ENCODE data around the gene EEF1G. TPM values are rescaled to one million over a fixed set of nuclear protein-coding genes. Genes with fewer than 3 reads are reported as not detected.
"Not testable (repeated sequence)": the region's sequence is repeated elsewhere in the genome, so short reads cannot be mapped to it uniquely, and the experiment has no call there.

Gene EEF1G, protein sequence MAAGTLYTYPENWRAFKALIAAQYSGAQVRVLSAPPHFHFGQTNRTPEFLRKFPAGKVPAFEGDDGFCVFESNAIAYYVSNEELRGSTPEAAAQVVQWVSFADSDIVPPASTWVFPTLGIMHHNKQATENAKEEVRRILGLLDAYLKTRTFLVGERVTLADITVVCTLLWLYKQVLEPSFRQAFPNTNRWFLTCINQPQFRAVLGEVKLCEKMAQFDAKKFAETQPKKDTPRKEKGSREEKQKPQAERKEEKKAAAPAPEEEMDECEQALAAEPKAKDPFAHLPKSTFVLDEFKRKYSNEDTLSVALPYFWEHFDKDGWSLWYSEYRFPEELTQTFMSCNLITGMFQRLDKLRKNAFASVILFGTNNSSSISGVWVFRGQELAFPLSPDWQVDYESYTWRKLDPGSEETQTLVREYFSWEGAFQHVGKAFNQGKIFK
- 1,000 to 10,000 TPM; 1,124 to 2,500 (median 2,087) TPM for polyA plus RNA-seq
- long read RNA-seq, donor 1, transcript EEF1G-201 (10 exons, 1,523 nt), result major isoform, 1,621 of 3,324 reads
- long read RNA-seq, donor 1, transcript EEF1G-203 (9 exons, 2,496 nt), result minor isoform, 333 of 3,324 reads
- long read RNA-seq, donor 1, partial matches to known transcripts, result 1,346 of 3,324 reads
- long read RNA-seq, donor 1, other reads (novel, unspliced or antisense), result 24 of 3,324 reads
- long read RNA-seq, donor 2, transcript EEF1G-203 (9 exons, 2,496 nt), result minor isoform, 72 of 700 reads
- long read RNA-seq, donor 2, transcript EEF1G-201 (10 exons, 1,523 nt), result major isoform, 373 of 700 reads
- long read RNA-seq, donor 2, partial matches to known transcripts, result 255 of 700 reads
- long read RNA-seq, donor 2, other reads (novel, unspliced or antisense), result 0 of 700 reads
- long read RNA-seq, donor 3, transcript EEF1G-201 (10 exons, 1,523 nt), result major isoform, 439 of 951 reads
- long read RNA-seq, donor 3, transcript EEF1G-203 (9 exons, 2,496 nt), result minor isoform, 66 of 951 reads
- long read RNA-seq, donor 3, partial matches to known transcripts, result 441 of 951 reads
- long read RNA-seq, donor 3, other reads (novel, unspliced or antisense), result 5 of 951 reads
- long read RNA-seq, donor 4, transcript EEF1G-201 (10 exons, 1,523 nt), result major isoform, 15 of 20 reads
- long read RNA-seq, donor 4, transcript EEF1G-203 (9 exons, 2,496 nt), result minor isoform, 5 of 20 reads
- long read RNA-seq, donor 4, partial matches to known transcripts, result 0 of 20 reads
- long read RNA-seq, donor 4, other reads (novel, unspliced or antisense), result 0 of 20 reads
- long read RNA-seq, donor 5, transcript EEF1G-201 (10 exons, 1,523 nt), result major isoform, 147 of 324 reads
- long read RNA-seq, donor 5, transcript EEF1G-203 (9 exons, 2,496 nt), result minor isoform, 35 of 324 reads
- long read RNA-seq, donor 5, partial matches to known transcripts, result 142 of 324 reads
- long read RNA-seq, donor 5, other reads (novel, unspliced or antisense), result 0 of 324 reads
- long read RNA-seq, donor 6, transcript EEF1G-201 (10 exons, 1,523 nt), result major isoform, 672 of 1,252 reads
- long read RNA-seq, donor 6, transcript EEF1G-203 (9 exons, 2,496 nt), result minor isoform, 130 of 1,252 reads
- long read RNA-seq, donor 6, partial matches to known transcripts, result 438 of 1,252 reads
- long read RNA-seq, donor 6, other reads (novel, unspliced or antisense), result 12 of 1,252 reads
- long read RNA-seq, donor 7, result 0 reads
- long read RNA-seq, donor 8, transcript EEF1G-201 (10 exons, 1,523 nt), result major isoform, 82 of 161 reads
- long read RNA-seq, donor 8, transcript EEF1G-203 (9 exons, 2,496 nt), result minor isoform, 22 of 161 reads
- long read RNA-seq, donor 8, partial matches to known transcripts, result 57 of 161 reads
- long read RNA-seq, donor 8, other reads (novel, unspliced or antisense), result 0 of 161 reads
- long read RNA-seq, donor 9, transcript EEF1G-201 (10 exons, 1,523 nt), result major isoform, 136 of 223 reads
- long read RNA-seq, donor 9, transcript EEF1G-203 (9 exons, 2,496 nt), result minor isoform, 35 of 223 reads
- long read RNA-seq, donor 9, partial matches to known transcripts, result 52 of 223 reads
- long read RNA-seq, donor 9, other reads (novel, unspliced or antisense), result 0 of 223 reads
- long read RNA-seq, donor 10, transcript EEF1G-203 (9 exons, 2,496 nt), result minor isoform, 117 of 1,416 reads
- long read RNA-seq, donor 10, transcript EEF1G-201 (10 exons, 1,523 nt), result major isoform, 771 of 1,416 reads
- long read RNA-seq, donor 10, partial matches to known transcripts, result 518 of 1,416 reads
- long read RNA-seq, donor 10, other reads (novel, unspliced or antisense), result 10 of 1,416 reads

GRCh38 chr11:62573592-62574362, at the start of gene EEF1G:
EEF1G (minus strand) TSS chr11:62573891; CDS start chr11:62573842, 49 bp downstream.
- no peaks in the 10 kb centered on the region for H3K27me3 ChIP-seq (ENCODE audit: control insufficient read depth in 3 of 3, insufficient read depth in 3 of 3, low read length in 3 of 3)
- H3K36me3 ChIP-seq (ENCODE audit: control insufficient read depth in 3 of 3, insufficient read depth in 2 of 3, low read depth in 1 of 3, low read length in 3 of 3), result peaks cover 0 to 66% (median 8%) of the 10 kb centered on the region in 3 donors
- 0% methylated on average over 46 of the region's 46 CpGs for WGBS, 3 donors
- peaks cover 0 to 31% (median 5%) of the 10 kb centered on the region in 3 donors for H3K4me1 ChIP-seq (ENCODE audit: control insufficient read depth in 3 of 3, insufficient read depth in 2 of 3, low read depth in 1 of 3, low read length in 2 of 3)
- H3K9me3 ChIP-seq (ENCODE audit: control insufficient read depth in 2 of 2, insufficient read depth in 1 of 2, low read depth in 1 of 2, low read length in 1 of 2), result no peaks in the 10 kb centered on the region
- peak within 1 kb of the TSS; percentile 56 to 89 (median 79) for H3K27ac ChIP-seq (ENCODE audit: low read depth in 1 of 3, low read length in 2 of 3)
- peak; percentile 100 for DNase-seq
- no peak for FAIRE-seq
- H3K4me3 ChIP-seq (ENCODE audit: low read depth in 1 of 3, low read length in 3 of 3), result peak within 1 kb of the TSS; percentile 60 to 85 (median 74)

DNA sequence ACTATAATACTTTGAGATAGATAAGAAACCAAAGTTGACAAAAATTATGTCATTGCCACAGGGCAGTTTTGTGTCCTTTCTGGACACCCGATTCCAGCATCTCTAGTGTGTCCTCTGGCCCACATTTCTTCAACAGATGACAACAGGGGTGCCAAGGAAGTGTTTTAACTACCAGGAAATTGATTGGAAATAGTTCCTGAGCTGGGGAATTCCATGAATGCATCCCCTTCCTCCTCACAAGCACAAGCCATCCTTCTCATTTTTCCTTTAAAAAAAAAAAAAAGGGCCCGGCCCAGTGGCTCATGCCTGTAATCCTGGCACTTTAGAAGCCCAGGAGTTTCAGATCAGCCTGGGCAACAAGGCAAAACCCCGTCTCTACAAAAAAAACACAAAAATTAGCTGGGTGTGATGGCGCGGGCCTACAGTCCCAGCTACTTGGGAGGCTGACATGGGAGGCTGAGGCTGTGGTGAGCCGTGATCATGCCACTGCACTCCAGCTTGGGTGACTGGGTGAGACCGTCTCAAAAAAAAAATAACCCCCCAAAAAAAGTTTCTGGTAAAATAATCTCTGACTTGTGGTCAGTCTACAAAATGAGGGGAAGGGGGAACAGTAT, 48.9 kb upstream of the EEF1G start:
- H3K4me3 ChIP-seq (ENCODE audit: low read depth in 1 of 3, low read length in 3 of 3), result peak overlapping the region in 1 of 3 donors; percentile 69
- H3K27me3 ChIP-seq (ENCODE audit: control insufficient read depth in 3 of 3, insufficient read depth in 3 of 3, low read length in 3 of 3), result no peaks in the 10 kb centered on the region
- FAIRE-seq (no peak), DNase-seq (no peak)
- H3K27ac ChIP-seq (ENCODE audit: low read depth in 1 of 3, low read length in 2 of 3), result peak overlapping the region; percentile 86 to 92 (median 89)
- H3K9me3 ChIP-seq (ENCODE audit: control insufficient read depth in 2 of 2, insufficient read depth in 1 of 2, low read depth in 1 of 2, low read length in 1 of 2), result no peaks in the 10 kb centered on the region
- WGBS, 3 donors, result 86 to 94% (median 87%) methylated on average over 7 of the region's 7 CpGs
- peaks cover 14 to 43% (median 14%) of the 10 kb centered on the region in 3 donors for H3K36me3 ChIP-seq (ENCODE audit: control insufficient read depth in 3 of 3, insufficient read depth in 2 of 3, low read depth in 1 of 3, low read length in 3 of 3)
- peaks cover 0 to 8% (median 5%) of the 10 kb centered on the region in 3 donors for H3K4me1 ChIP-seq (ENCODE audit: control insufficient read depth in 3 of 3, insufficient read depth in 2 of 3, low read depth in 1 of 3, low read length in 2 of 3)

GRCh38 chr11:62621567-62622470, 48.1 kb upstream of the EEF1G start, which contains the start of gene B3GAT3:
B3GAT3 (minus strand) TSS chr11:62621986; CDS start chr11:62621947, 39 bp downstream.
- Histone ChIP-seq H3K9me3 (ENCODE audit: control insufficient read depth in 2 of 2, insufficient read depth in 1 of 2, low read depth in 1 of 2, low read length in 1 of 2) (no peaks in the 10 kb centered on the region), H3K27ac (ENCODE audit: low read depth in 1 of 3, low read length in 2 of 3) (peak within 1 kb of the TSS; percentile 86 to 92 (median 89)), H3K4me3 (ENCODE audit: low read depth in 1 of 3, low read length in 3 of 3) (peak within 1 kb of the TSS; percentile 61 to 69 (median 68)), H3K4me1 (ENCODE audit: control insufficient read depth in 3 of 3, insufficient read depth in 2 of 3, low read depth in 1 of 3, low read length in 2 of 3) (peaks cover 0 to 8% (median 5%) of the 10 kb centered on the region in 3 donors), H3K36me3 (ENCODE audit: control insufficient read depth in 3 of 3, insufficient read depth in 2 of 3, low read depth in 1 of 3, low read length in 3 of 3) (peaks cover 11 to 43% (median 14%) of the 10 kb centered on the region in 3 donors), H3K27me3 (ENCODE audit: control insufficient read depth in 3 of 3, insufficient read depth in 3 of 3, low read length in 3 of 3) (no peaks in the 10 kb centered on the region)
- no peak for FAIRE-seq
- 1 to 2% (median 1%) methylated on average over 45 to 77 of the region's 77 CpGs for WGBS, 3 donors
- peak; percentile 97 to 98 for DNase-seq

GRCh38 chr11:62621027-62621566, 47.4 kb upstream of the EEF1G start:
- 21 to 27% (median 26%) methylated on average over 8 of the region's 8 CpGs for WGBS, 3 donors
- peak overlapping the region; percentile 61 to 69 (median 68) for H3K4me3 ChIP-seq (ENCODE audit: low read depth in 1 of 3, low read length in 3 of 3)
- no peaks in the 10 kb centered on the region for H3K9me3 ChIP-seq (ENCODE audit: control insufficient read depth in 2 of 2, insufficient read depth in 1 of 2, low read depth in 1 of 2, low read length in 1 of 2)
- peaks cover 7 to 43% (median 10%) of the 10 kb centered on the region in 3 donors for H3K36me3 ChIP-seq (ENCODE audit: control insufficient read depth in 3 of 3, insufficient read depth in 2 of 3, low read depth in 1 of 3, low read length in 3 of 3)
- peaks cover 0 to 8% (median 5%) of the 10 kb centered on the region in 3 donors for H3K4me1 ChIP-seq (ENCODE audit: control insufficient read depth in 3 of 3, insufficient read depth in 2 of 3, low read depth in 1 of 3, low read length in 2 of 3)
- H3K27me3 ChIP-seq (ENCODE audit: control insufficient read depth in 3 of 3, insufficient read depth in 3 of 3, low read length in 3 of 3), result no peaks in the 10 kb centered on the region
- FAIRE-seq (no peak), DNase-seq (no peak)
- H3K27ac ChIP-seq (ENCODE audit: low read depth in 1 of 3, low read length in 2 of 3), result peak overlapping the region; percentile 86 to 92 (median 89)

DNA sequence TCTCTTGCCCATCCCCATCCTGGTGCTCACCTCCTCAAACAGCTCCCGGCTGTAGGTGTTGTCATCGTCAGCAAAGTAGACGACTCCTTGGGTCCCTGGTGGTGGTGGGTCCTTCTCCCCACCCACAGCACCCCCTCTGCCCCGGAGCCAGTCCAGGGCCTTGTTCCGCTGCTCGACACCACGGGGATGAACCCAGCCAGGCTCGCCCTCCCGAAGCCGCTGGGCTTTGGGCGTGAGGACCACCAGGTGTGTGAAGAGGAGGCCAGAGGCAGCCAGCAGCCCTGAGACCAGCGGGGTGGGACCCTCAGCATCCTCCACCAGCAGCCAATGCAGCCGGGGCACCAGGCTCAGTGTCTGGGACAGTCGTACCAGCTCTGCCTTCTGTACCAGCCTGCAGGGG, 43.3 kb upstream of the EEF1G start:
- not testable (repeated sequence) for H3K27me3 ChIP-seq (ENCODE audit: control insufficient read depth in 3 of 3, insufficient read depth in 3 of 3, low read length in 3 of 3); FAIRE-seq; H3K9me3 ChIP-seq (ENCODE audit: control insufficient read depth in 2 of 2, insufficient read depth in 1 of 2, low read depth in 1 of 2, low read length in 1 of 2); H3K4me3 ChIP-seq (ENCODE audit: low read depth in 1 of 3, low read length in 3 of 3); H3K27ac ChIP-seq (ENCODE audit: low read depth in 1 of 3, low read length in 2 of 3); DNase-seq
- 94 to 96% (median 95%) methylated on average over 11 to 14 of the region's 14 CpGs for WGBS, 3 donors
- Histone ChIP-seq H3K36me3 (ENCODE audit: control insufficient read depth in 3 of 3, insufficient read depth in 2 of 3, low read depth in 1 of 3, low read length in 3 of 3) (peaks cover 0 to 40% (median 4%) of the 10 kb centered on the region in 3 donors), H3K4me1 (ENCODE audit: control insufficient read depth in 3 of 3, insufficient read depth in 2 of 3, low read depth in 1 of 3, low read length in 2 of 3) (peaks cover 0 to 33% (median 7%) of the 10 kb centered on the region in 3 donors)

Data from small intestine (tissue), 16 donors.